ENCODE results near the gene TSTD1. TPM values are rescaled to one million over a fixed set of nuclear protein-coding genes. Genes with fewer than 3 reads are reported as not detected.

Gene TSTD1
- polyA plus RNA-seq, 3 donors = 9.9 to 20.3 (median 11.8) TPM

DNA sequence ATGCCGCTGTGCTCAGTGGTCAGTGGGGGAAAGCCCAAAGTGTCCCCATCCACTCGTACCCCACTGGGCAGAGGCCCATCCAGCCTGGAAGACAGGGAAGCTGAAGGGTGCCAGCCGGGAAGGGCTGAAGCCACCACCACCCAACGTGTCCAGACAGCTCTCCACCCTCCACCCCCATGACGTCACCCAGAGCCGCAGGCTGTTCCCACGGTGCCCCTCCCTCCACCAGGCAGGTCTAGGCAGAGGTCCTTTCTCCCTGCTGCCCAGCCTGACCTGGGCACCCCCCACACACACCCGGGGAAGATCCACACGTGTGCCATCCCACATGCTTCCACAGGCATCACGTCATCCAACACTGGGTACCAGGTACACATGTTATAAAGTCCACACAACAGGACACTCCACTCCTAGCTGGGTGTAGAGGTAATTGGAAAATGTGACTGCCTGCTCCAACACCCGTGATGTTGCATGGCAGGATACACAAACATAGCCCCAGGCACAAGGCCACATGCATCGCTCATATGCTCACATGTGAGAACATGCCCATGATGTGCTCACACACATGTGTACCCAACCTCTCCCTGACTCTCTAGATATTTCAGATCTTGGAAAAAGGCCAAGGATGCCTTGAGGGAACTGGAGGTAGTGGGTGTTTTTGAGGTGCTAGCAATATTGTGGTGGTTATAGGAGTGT, 36.1 kb upstream of the TSTD1 start:
- no peak overlapping the region for H2AFZ ChIP-seq (ENCODE audit: insufficient read depth, low read depth, low read length, poor library complexity, severe bottlenecking)
- H3K36me3 ChIP-seq (replicated peaks in 1 of 2; ENCODE audit: control insufficient read depth in 1 of 2, insufficient read depth in 2 of 2, low read length in 2 of 2) = no peaks in the 10 kb centered on the region

GRCh38 chr1:161073474-161074121, 34.8 kb upstream of the TSTD1 start:
- no peaks in the 10 kb centered on the region for H4K20me1 ChIP-seq (ENCODE audit: insufficient read depth, low read length)
- H3K79me2 ChIP-seq (ENCODE audit: insufficient read depth, low read length) = peaks cover 19% of the 10 kb centered on the region
- H3K4me2 ChIP-seq (replicated peaks; ENCODE audit: extremely low read depth, low read length, poor library complexity, severe bottlenecking) = no peak overlapping the region
- H3K27me3 ChIP-seq (ENCODE audit: control insufficient read depth in 2 of 2, insufficient read depth in 2 of 2, low read length in 2 of 2) = no peaks in the 10 kb centered on the region
- no peak overlapping the region for H2AFZ ChIP-seq (ENCODE audit: insufficient read depth, low read depth, low read length, poor library complexity, severe bottlenecking)
- H3K9me3 Mint-ChIP-seq = peaks cover 0 to 2% (median 0%) of the 10 kb centered on the region in 7 donors
- WGBS (ENCODE audit: insufficient coverage) = 80% methylated on average over 5 of the region's 7 CpGs
- no peak for DNase-seq
- H3K4me3 ChIP-seq (replicated peaks in 1 of 3; ENCODE audit: low read depth in 2 of 3, low read length in 3 of 3) = no peak overlapping the region
- H3K4me3 Mint-ChIP-seq = no peak overlapping the region
- H3K27ac ChIP-seq (ENCODE audit: low read depth in 1 of 2, low read length in 2 of 2) = no peak overlapping the region
- no peaks in the 10 kb centered on the region for H3K36me3 ChIP-seq (replicated peaks in 1 of 2; ENCODE audit: control insufficient read depth in 1 of 2, insufficient read depth in 2 of 2, low read length in 2 of 2)
- peaks cover 23 to 28% of the 10 kb centered on the region in 2 donors for H3K4me1 ChIP-seq (ENCODE audit: control insufficient read depth in 1 of 2, insufficient read depth in 2 of 2, low read length in 2 of 2)
- intact Hi-C loops (cut with micrococcal nuclease) = loop anchor here in 1 of 2 donors (5.0 kb wide), 1 partner anchor 59 kb away; the partner anchor contains the start of gene DEDD
- peaks cover 0 to 1% (median 0%) of the 10 kb centered on the region in 3 donors for H3K27me3 Mint-ChIP-seq (ENCODE audit: low read depth in 3 of 3)
- peaks cover 28% of the 10 kb centered on the region for H3K4me1 Mint-ChIP-seq
- no peaks in the 10 kb centered on the region for H3K36me3 Mint-ChIP-seq
- no peaks in the 10 kb centered on the region for H3K9me3 ChIP-seq (replicated peaks in 1 of 2; ENCODE audit: control insufficient read depth in 1 of 2, insufficient read depth in 1 of 2, low read length in 2 of 2)
- TF ChIP-seq, protein P1, sequence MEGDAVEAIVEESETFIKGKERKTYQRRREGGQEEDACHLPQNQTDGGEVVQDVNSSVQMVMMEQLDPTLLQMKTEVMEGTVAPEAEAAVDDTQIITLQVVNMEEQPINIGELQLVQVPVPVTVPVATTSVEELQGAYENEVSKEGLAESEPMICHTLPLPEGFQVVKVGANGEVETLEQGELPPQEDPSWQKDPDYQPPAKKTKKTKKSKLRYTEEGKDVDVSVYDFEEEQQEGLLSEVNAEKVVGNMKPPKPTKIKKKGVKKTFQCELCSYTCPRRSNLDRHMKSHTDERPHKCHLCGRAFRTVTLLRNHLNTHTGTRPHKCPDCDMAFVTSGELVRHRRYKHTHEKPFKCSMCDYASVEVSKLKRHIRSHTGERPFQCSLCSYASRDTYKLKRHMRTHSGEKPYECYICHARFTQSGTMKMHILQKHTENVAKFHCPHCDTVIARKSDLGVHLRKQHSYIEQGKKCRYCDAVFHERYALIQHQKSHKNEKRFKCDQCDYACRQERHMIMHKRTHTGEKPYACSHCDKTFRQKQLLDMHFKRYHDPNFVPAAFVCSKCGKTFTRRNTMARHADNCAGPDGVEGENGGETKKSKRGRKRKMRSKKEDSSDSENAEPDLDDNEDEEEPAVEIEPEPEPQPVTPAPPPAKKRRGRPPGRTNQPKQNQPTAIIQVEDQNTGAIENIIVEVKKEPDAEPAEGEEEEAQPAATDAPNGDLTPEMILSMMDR (IDR thresholded peaks at IDR 0.05) = no peak
- peak overlapping the region in 1 of 7 donors; percentile 76 for H3K27ac Mint-ChIP-seq
- H3K9ac ChIP-seq (ENCODE audit: insufficient read depth, low read length, poor library complexity, severe bottlenecking) = no peak overlapping the region

More for the DNA sequence above, 36.1 kb upstream of the TSTD1 start:
- intact Hi-C loops (cut with micrococcal nuclease) = loop anchor here in 1 of 2 donors (5.0 kb wide), 1 partner anchor 57 kb away; the partner anchor contains the start of gene DEDD
- Mint-ChIP-seq H3K9me3 (no peaks in the 10 kb centered on the region), H3K36me3 (no peaks in the 10 kb centered on the region), H3K4me1 (peaks cover 34% of the 10 kb centered on the region), H3K27ac (peak overlapping the region in 2 of 7 donors; percentile 33 to 76), H3K27me3 (ENCODE audit: low read depth in 3 of 3) (no peaks in the 10 kb centered on the region), H3K4me3 (no peak overlapping the region)
- Histone ChIP-seq H3K4me3 (replicated peaks in 1 of 3; ENCODE audit: low read depth in 2 of 3, low read length in 3 of 3) (no peak overlapping the region), H3K9ac (ENCODE audit: insufficient read depth, low read length, poor library complexity, severe bottlenecking) (no peak overlapping the region), H3K79me2 (ENCODE audit: insufficient read depth, low read length) (peaks cover 8% of the 10 kb centered on the region), H3K4me2 (replicated peaks; ENCODE audit: extremely low read depth, low read length, poor library complexity, severe bottlenecking) (no peak overlapping the region), H3K27ac (ENCODE audit: low read depth in 1 of 2, low read length in 2 of 2) (no peak overlapping the region), H3K4me1 (ENCODE audit: control insufficient read depth in 1 of 2, insufficient read depth in 2 of 2, low read length in 2 of 2) (peaks cover 25 to 32% of the 10 kb centered on the region in 2 donors), H4K20me1 (ENCODE audit: insufficient read depth, low read length) (no peaks in the 10 kb centered on the region), H3K9me3 (replicated peaks in 1 of 2; ENCODE audit: control insufficient read depth in 1 of 2, insufficient read depth in 1 of 2, low read length in 2 of 2) (no peaks in the 10 kb centered on the region), H3K27me3 (ENCODE audit: control insufficient read depth in 2 of 2, insufficient read depth in 2 of 2, low read length in 2 of 2) (no peaks in the 10 kb centered on the region)
- DNase-seq = no peak
- TF ChIP-seq, protein P1 (IDR thresholded peaks at IDR 0.05) = no peak
- WGBS (ENCODE audit: insufficient coverage) = 92% methylated on average over 8 of the region's 12 CpGs

Data from CD14-positive monocyte (primary cell).